Measurements from ENCODE around the gene GNAI2.

DNA sequence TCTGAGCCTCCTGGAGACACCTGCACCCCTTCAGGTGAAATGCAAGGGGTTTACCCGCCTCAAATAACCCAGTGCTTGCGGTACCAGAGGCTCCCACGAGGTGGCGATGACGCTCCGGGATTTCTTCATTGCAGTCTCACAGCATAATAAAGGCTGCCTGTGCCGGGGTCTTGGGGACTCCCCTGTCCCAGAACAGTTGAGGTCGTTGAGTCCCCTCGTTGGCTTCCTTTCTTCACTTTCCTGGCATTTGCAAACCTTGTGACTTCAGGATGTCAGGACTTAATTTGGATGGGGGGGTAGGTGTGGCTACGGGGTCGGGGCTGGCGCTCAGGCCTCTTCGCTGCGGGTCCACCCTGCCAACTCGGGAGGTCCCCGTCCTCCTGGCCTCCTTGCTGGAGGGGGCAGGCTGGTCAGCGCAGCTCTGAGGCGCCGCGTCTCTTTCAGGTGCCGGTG lies 43.3 kb upstream of the GNAI2 start:
- TF ChIP-seq CTCF (conservative IDR thresholded peaks at IDR 0.05 in 1 of 2, IDR thresholded peaks at IDR 0.05 in 1 of 2; ENCODE audit: extremely low read depth in 1 of 2, insufficient read depth in 1 of 2, low read depth in 1 of 2, low read length in 2 of 2) (peak; percentile 90 to 91), EZH2 (IDR thresholded peaks at IDR 0.05; ENCODE audit: borderline replicate concordance, low read length) (no peak)

Measured in mammary epithelial cell (primary cell).